Dermis blood vessel endothelial cell (primary cell): ENCODE results near the gene ATP5F1E. TPM values are rescaled to one million over a fixed set of nuclear protein-coding genes. Genes with fewer than 3 reads are reported as not detected.
"Not testable (repeated sequence)": the region's sequence is repeated elsewhere in the genome, so short reads cannot be mapped to it uniquely, and the experiment has no call there.

Experiments
- DNase-seq: peaks from one replicate; pipeline ENCODE4 v3.0.0; 2010
- total RNA-seq: library from RNA; depleted of rRNA; stranded (reverse); fragments of >200 nt; gene quantifications from 2 replicates; pipeline ENCODE4 v1.2.3, GENCODE V29; 2014

ATP5F1E gene
- total RNA-seq, 1 donor from 2014 or later: 42.7 TPM

GRCh38 chr20:59042796-59043631 lies 10.9 kb upstream of the ATP5F1E start:
- peak; percentile 96 for DNase-seq

- peak; percentile 40 for DNase-seq
Observed at GRCh38 chr20:59042151-59042795, 10.1 kb upstream of the ATP5F1E start, which contains the start of gene PRELID3B. Gene PRELID3B (minus strand): TSS chr20:59042786. CDS start chr20:59042730, 56 bp downstream.

GRCh38 chr20:59041487-59041886 lies 9.4 kb upstream of the ATP5F1E start:
- DNase-seq: not testable (repeated sequence)

GRCh38 chr20:59040667-59041066 lies 8.5 kb upstream of the ATP5F1E start:
- DNase-seq: no peak

- DNase-seq: no peak
Observed at GRCh38 chr20:59039233-59039632, 7.1 kb upstream of the ATP5F1E start.

- DNase-seq: no peak
Observed at GRCh38 chr20:59037386-59037785, 5.3 kb upstream of the ATP5F1E start.

- no peak for DNase-seq
Observed at GRCh38 chr20:59035381-59035780, 3.2 kb upstream of the ATP5F1E start.

- no peak for DNase-seq
Observed at GRCh38 chr20:59033616-59034165, 1.6 kb upstream of the ATP5F1E start.

GRCh38 chr20:59033093-59033492 lies 958 bp upstream of the ATP5F1E start:
- no peak for DNase-seq

GRCh38 chr20:59032713-59033059 lies 551 bp upstream of the ATP5F1E start:
- DNase-seq: peak; percentile 60

- no peak for DNase-seq
Observed at GRCh38 chr20:59031564-59032022, 542 bp downstream of the ATP5F1E start.

GRCh38 chr20:59030911-59031563 lies 1.1 kb downstream of the ATP5F1E start:
- no peak for DNase-seq

- DNase-seq: no peak
Observed at GRCh38 chr20:59028812-59029211, 3.3 kb downstream of the ATP5F1E start.

- DNase-seq: no peak
Observed at GRCh38 chr20:59027741-59028320, 4.3 kb downstream of the ATP5F1E start.

- no peak for DNase-seq
Observed at GRCh38 chr20:59026904-59027740, 5.0 kb downstream of the ATP5F1E start.

- no peak for DNase-seq
Observed at GRCh38 chr20:59025511-59025910, 6.6 kb downstream of the ATP5F1E start.

GRCh38 chr20:59025086-59025485 lies 7.0 kb downstream of the ATP5F1E start:
- no peak for DNase-seq

- DNase-seq: no peak
Observed at GRCh38 chr20:59024111-59024530, 8.0 kb downstream of the ATP5F1E start.

- no peak for DNase-seq
Observed at GRCh38 chr20:59023616-59024015, 8.5 kb downstream of the ATP5F1E start.

- no peak for DNase-seq
Observed at GRCh38 chr20:59022754-59023153, 9.4 kb downstream of the ATP5F1E start.

GRCh38 chr20:59020938-59021551 lies 11.1 kb downstream of the ATP5F1E start:
- DNase-seq: no peak
